Measurements from ENCODE around the gene ANO9.

DNA sequence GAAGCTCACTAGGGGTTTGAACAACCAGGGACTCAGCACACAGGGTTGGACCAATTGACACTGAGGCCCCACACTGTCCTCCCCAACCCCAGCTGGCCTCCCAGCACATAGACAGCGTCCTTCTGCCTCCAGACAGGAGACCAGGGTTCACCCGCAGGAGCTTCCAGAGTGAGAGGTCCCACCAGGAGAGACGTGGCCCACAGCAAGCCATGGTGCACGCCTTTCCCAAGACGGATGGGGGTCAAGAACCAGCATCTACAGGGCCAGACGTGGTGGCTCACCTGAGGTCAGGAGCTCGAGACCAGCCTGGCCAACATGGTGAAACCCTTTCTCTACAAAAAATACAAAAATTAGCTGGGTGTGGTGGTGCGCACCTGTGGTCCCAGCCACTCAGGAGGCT is 15.0 kb downstream of the ANO9 start:
- TF ChIP-seq POLR2AphosphoS5 (IDR thresholded peaks at IDR 0.05; ENCODE audit: borderline replicate concordance, low read depth, low read length) (no peak), EZH2 (IDR thresholded peaks at IDR 0.05) (no peak), FOXP2 (optimal IDR thresholded peaks at IDR 0.05; ENCODE audit: control extremely low read depth, extremely low read length, insufficient read depth) (no peak)

Measured in SK-N-MC (cell line).